KOPT-K1 (cell line): ENCODE measurements around the gene IFIT1.
"Not testable (repeated sequence)": the region's sequence is repeated elsewhere in the genome, so short reads cannot be mapped to it uniquely, and the experiment has no call there.

Source experiments
- H3K27ac ChIP-seq: fragments of 200-600 bp; sonication (generic); 2 replicates; pipeline ENCODE4 v1.5.1; 2016; ENCODE audit warnings: antibody characterized with exemption, mild to moderate bottlenecking, low read depth, low read length; ENCODE audit not compliant: poor library complexity, severe bottlenecking
- H3K36me3 ChIP-seq: fragments of 200-600 bp; sonication (generic); 2 replicates; pipeline ENCODE4 v1.5.1; 2017; ENCODE audit warnings: antibody characterized with exemption, mild to moderate bottlenecking, low read length, moderate library complexity; ENCODE audit not compliant: insufficient read depth
- H3K9me3 ChIP-seq: fragments of 200-600 bp; sonication (generic); 2 replicates; pipeline ENCODE4 v1.5.1; 2017; ENCODE audit warnings: antibody characterized with exemption, low read length, mild to moderate bottlenecking; ENCODE audit not compliant: insufficient read depth, poor library complexity, severe bottlenecking

IFIT1 gene

DNA sequence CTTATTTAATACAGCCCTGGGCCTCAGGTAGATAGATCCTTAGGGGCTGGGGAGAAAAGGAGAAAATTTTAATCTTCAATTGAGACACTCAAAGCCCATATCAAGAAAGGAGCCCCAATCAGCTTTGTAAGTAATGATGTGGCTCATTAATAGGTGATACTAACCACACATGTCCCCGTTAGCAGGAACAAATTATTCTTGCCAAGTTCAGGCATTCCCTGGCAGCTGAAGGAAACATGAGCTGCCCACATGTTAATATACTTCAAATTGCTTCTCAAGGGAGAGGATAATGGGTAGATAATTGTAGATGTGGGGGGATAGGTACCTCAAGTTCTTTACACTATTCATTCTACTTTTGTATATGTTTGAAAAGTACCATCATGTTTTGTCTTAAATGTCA lies 36.5 kb downstream of the IFIT1 start:
- Histone ChIP-seq H3K27ac (no peak overlapping the region), H3K9me3 (no peaks in the 10 kb centered on the region), H3K36me3 (no peaks in the 10 kb centered on the region)

DNA sequence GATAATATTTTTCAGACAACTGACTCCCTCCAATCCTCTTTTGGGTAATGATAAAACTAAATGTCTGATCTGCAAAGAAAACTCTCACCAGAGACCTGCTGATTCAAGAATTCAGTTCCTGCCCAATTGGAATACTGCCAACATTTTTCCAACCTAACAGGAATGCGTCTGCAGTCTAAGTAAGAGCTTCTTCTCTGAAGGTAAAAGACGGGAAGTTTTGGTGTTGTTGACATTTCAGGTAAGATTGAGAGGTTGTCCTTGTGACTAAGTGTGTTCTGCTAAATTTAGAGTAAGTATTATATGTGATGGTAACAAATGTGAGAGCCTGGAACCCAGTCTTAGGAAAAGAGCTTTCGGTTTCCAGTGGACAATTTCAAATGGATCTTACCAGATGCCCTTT lies 39.6 kb downstream of the IFIT1 start:
- no peaks in the 10 kb centered on the region for H3K36me3 ChIP-seq
- H3K9me3 ChIP-seq: no peaks in the 10 kb centered on the region
- H3K27ac ChIP-seq: no peak overlapping the region

- Histone ChIP-seq H3K36me3 (no peaks in the 10 kb centered on the region), H3K27ac (no peak overlapping the region), H3K9me3 (no peaks in the 10 kb centered on the region)
Measured at GRCh38 chr10:89438525-89438924, 46.1 kb downstream of the IFIT1 start.

- no peaks in the 10 kb centered on the region for H3K9me3 ChIP-seq
- H3K27ac ChIP-seq: no peak overlapping the region
- no peaks in the 10 kb centered on the region for H3K36me3 ChIP-seq
Measured at GRCh38 chr10:89440226-89441009, 48.0 kb downstream of the IFIT1 start.

GRCh38 chr10:89442289-89442688 lies 49.9 kb downstream of the IFIT1 start:
- no peaks in the 10 kb centered on the region for H3K36me3 ChIP-seq
- no peaks in the 10 kb centered on the region for H3K9me3 ChIP-seq
- no peak overlapping the region for H3K27ac ChIP-seq

GRCh38 chr10:89444819-89445218 lies 52.4 kb downstream of the IFIT1 start:
- H3K27ac ChIP-seq, H3K36me3 ChIP-seq, H3K9me3 ChIP-seq: not testable (repeated sequence)

DNA sequence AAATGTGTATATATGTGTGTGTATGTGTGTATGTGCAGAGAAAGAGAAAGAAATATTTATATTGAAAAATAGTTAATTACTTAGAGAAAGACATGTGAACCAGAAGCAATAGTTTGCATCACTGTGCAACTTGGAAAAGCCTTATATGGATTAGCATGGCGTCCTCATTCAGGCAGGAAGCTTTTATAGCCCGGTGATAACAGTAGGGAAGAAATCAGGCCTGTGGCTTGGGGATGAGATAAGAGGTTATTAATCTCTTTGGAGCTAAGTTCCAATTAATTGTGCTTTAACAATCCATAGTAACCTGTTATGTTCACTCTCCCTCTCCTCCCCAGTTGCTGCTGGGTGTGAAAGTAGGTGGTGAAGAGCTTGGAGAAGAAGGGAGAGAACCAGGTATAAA lies 58.5 kb downstream of the IFIT1 start:
- H3K36me3 ChIP-seq: no peaks in the 10 kb centered on the region
- H3K9me3 ChIP-seq: no peaks in the 10 kb centered on the region
- no peak overlapping the region for H3K27ac ChIP-seq

DNA sequence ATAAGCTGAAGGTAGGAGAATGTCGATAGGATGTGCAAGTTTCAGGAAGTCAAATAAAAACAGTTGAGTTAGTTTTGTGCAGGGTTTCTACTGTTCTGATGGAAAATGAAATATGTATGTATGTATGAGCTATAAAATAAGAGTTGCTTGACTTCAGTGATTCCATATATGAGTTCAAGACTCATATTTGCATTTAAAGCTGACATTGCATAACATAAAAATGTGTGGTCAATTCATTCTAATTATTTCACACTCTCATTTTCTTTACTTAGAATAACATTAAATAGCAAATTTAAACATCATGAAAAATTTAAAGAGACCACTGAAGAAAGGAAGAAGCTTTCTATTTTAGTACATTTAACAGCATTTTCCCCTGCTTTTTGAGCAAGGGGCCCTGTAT lies 59.8 kb downstream of the IFIT1 start:
- Histone ChIP-seq H3K27ac (no peak overlapping the region), H3K36me3 (no peaks in the 10 kb centered on the region), H3K9me3 (no peaks in the 10 kb centered on the region)

DNA sequence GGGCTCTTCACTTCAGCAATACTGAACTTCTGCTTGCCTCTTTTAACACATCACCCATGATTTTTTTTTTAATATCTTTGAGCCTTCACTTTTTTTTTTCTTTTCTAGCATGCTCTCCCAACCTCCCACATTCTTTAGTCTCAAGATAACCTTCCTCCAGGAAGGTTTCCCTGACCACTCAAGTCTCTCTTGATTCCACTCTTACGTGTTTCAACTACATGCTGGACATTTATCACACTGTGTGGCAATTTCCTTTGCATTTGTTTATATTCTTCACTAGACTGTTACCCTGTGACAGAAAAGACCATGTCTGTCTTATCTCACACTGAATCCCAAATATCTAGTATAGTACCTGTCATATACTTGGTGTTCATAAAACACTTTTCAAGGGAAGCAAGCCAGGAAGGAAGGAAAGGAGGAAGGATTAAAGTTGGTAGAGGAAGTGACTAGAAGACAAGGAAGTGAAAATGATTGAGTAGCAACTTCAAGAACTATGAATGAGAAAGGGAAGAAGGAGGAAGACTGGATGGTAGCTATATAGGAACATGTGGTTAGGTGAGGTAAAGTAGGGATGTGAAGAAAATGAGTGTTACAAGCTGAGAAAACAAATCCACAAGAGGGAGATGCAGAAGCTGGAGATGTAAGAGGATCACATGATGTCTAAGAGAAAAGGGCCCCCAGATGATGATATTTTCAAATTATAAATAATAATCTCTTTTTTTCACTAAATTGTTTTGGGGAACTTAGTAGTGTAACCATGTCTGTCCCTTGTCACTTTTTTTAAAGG lies 62.3 kb downstream of the IFIT1 start:
- Histone ChIP-seq H3K36me3 (no peaks in the 10 kb centered on the region), H3K9me3 (no peaks in the 10 kb centered on the region)

More for the DNA sequence above, 62.3 kb downstream of the IFIT1 start:
- H3K27ac ChIP-seq: no peak overlapping the region
